NCI-H2081 (cell line): ENCODE measurements around the gene IFNA13.

Experiments
- DNase-seq, 2 experiments: peaks; one replicate each; lab custom pipeline; 2025; lab: John Stamatoyannopoulos, UW

IFNA13 gene

GRCh38 chr9:21357479-21358460, 10.1 kb downstream of the IFNA13 start:
- DNase-seq = no peak

DNA sequence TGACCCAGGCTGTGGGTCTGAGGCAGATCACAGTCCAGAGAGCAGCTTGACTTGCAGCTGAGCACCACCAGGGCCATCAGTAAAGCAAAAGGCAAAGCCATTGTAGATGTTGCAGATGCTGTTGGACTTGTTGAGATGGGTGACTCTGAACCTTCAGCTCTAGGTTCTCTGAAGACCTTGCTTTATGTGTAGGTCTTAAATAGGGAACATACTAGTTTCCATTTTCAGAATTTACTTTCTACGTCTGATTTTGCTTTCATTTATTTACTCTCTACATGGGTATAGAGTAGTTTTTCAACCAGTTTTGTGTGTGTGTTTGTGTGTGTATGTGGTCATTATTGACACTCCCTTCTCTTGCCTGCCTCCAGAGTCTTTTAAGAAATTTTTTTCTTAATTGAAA, 17.1 kb downstream of the IFNA13 start, which contains the start of gene IFNA6:
Gene IFNA6 (minus strand): TSS at position 101 of the 400 bp plus-strand sequence. CDS start 0 bp downstream, at position 101.
- DNase-seq = no peak

GRCh38 chr9:21348430-21348970, 19.4 kb downstream of the IFNA13 start:
- DNase-seq = no peak

GRCh38 chr9:21340735-21341134, 27.1 kb downstream of the IFNA13 start:
- DNase-seq = no peak

- DNase-seq = no peak
Measured at GRCh38 chr9:21336457-21336856, 31.4 kb downstream of the IFNA13 start.

DNA sequence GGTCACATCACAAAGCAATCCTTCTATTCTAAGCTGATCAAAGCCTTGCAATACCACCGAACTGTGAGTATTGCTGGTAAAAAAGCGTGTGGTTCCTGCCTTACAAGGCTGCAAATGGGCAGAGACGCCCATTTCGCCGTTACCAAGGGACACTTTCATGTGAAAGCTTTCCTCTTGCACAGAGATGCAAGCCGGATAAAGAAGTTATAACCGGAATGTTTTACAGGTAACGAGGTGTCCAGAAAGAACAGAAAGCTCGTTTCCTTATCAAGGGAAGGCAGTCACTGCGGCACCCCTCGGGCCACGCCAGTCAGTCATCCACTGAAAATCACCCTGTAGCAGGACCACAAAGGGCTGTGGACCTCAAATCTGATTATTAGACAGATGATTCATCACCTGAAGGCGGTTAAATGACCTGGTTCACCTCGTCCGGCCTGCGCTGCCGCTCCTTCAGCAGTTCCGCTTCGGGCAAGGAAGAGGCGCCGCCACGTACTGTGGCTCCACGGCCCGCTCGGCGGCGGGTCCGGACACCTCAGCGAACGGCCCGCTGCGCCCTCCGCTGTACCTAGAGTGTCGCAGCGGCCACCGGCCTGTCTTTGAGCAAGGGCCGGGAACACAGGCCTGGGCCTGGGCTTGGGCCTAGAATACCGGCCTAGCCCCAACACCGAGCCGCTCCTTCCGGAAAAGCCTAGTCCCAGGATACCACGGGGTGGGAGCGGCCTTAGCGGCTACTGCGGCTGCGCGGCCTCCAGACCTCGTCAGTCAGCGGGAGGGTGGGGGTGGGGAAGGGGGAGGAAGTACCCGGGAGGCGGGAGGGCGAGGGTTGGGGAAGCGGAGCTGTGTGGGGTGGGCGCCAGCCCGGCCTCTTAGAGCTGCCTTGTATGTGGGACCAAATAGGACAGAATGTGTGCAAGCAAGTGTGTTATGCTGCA, 32.9 kb downstream of the IFNA13 start, which contains the start of gene KLHL9:
Gene KLHL9 (minus strand): TSS at position 704 of the 932 bp plus-strand sequence. CDS start 545 bp downstream, at position 159.
- DNase-seq = peak; percentile 95

DNA sequence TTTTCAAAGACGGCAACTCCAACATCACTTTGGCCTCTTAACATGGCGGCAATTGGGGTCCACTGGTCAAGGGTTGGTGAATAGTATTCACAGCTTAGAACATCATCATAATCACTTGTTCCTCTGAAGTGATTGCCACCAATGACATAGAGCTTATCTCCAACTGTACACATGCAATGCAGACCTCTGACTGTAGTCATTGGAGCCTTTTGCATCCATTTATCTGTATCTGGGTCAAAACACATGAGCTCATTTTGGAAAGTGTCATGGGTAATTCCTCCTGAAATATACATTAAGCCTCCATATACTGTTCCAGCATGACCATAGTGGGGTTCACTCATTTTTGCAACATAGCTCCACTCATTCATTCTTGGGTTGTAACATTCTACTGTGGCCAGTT, 34.6 kb downstream of the IFNA13 start:
- no peak for DNase-seq

- no peak for DNase-seq
Measured at GRCh38 chr9:21331676-21332402, 36.0 kb downstream of the IFNA13 start.

GRCh38 chr9:21326526-21327139, 41.2 kb downstream of the IFNA13 start:
- peak; percentile 47 to 63 for DNase-seq

DNA sequence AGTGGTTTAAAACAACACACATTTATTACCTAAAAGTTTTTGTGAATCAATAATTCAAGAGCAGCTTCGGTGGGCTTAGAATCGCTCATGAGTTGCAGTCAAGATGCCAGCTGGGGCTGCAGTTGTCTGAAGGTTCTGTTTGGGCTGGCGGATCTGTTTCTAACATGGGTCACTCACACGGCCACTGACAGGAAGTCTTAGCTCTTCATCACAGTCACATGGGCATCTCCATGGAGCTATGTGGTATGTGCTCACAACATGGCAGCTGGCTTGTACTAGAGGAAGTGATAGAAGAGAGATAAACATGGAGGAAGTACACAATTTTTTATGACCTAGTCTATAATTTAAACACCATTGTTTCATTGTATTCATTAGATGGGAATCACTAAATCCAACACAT, 43.8 kb downstream of the IFNA13 start:
- DNase-seq = no peak

- no peak for DNase-seq
Measured at GRCh38 chr9:21322911-21323461, 44.9 kb downstream of the IFNA13 start.

DNA sequence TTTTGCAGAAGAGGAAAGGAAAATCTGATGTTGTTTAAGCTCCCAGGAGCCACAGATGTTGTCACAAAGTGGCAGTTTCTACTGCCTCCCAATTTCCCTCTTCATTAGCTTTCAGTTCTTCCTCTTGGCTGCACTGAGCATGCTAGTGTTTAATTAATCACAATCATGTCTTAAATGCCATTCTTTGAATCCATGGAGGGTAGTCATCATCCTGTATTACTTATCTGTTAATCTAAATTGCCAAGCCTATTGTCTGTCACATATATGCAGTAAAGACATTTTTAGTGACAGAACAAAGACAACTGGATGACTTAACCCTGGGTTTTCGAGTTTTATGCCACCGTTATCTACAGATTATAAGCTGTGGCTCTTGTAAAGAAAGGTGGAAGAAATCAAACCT, 47.4 kb downstream of the IFNA13 start:
- DNase-seq = peak in 1 of 2 experiments; percentile 22

GRCh38 chr9:21317956-21318923, 49.6 kb downstream of the IFNA13 start:
- DNase-seq = peak; percentile 51 to 81
